ENCODE measurements around the gene KRT81.

DNA sequence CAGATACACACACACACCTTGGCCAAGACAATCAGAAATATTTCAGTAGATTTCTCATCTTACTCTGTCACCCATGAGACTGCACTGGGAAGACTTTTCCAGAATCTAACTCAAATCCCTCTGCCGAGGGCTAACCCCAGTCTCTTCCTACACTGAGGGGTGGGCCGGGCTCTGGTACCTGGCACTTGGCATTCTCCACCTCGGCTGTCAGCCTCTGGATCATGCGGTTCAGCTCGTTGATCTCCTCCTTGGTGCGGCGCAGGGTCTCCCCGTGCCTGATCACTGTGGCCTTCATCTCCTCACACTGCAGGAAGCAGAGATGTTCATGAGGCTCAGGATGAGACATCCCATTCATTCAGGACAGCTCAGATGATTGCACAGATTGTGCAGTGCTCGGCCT lies 25.0 kb upstream of the KRT81 start:
- TF ChIP-seq EP300 (conservative IDR thresholded peaks at IDR 0.05; ENCODE audit: poor library complexity, severe bottlenecking): no peak
- TF ChIP-seq, protein P1, sequence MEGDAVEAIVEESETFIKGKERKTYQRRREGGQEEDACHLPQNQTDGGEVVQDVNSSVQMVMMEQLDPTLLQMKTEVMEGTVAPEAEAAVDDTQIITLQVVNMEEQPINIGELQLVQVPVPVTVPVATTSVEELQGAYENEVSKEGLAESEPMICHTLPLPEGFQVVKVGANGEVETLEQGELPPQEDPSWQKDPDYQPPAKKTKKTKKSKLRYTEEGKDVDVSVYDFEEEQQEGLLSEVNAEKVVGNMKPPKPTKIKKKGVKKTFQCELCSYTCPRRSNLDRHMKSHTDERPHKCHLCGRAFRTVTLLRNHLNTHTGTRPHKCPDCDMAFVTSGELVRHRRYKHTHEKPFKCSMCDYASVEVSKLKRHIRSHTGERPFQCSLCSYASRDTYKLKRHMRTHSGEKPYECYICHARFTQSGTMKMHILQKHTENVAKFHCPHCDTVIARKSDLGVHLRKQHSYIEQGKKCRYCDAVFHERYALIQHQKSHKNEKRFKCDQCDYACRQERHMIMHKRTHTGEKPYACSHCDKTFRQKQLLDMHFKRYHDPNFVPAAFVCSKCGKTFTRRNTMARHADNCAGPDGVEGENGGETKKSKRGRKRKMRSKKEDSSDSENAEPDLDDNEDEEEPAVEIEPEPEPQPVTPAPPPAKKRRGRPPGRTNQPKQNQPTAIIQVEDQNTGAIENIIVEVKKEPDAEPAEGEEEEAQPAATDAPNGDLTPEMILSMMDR (IDR thresholded peaks at IDR 0.05; ENCODE audit: poor library complexity, severe bottlenecking): no peak
- TF ChIP-seq POLR2AphosphoS5 (IDR thresholded peaks at IDR 0.05): no peak
- no peak for TF ChIP-seq EZH2 (IDR thresholded peaks at IDR 0.05; ENCODE audit: borderline replicate concordance, insufficient read depth, low read length, poor library complexity, severe bottlenecking)
- TF ChIP-seq MXI1 (conservative IDR thresholded peaks at IDR 0.05; ENCODE audit: poor library complexity, severe bottlenecking): no peak
- TF ChIP-seq, protein P2, sequence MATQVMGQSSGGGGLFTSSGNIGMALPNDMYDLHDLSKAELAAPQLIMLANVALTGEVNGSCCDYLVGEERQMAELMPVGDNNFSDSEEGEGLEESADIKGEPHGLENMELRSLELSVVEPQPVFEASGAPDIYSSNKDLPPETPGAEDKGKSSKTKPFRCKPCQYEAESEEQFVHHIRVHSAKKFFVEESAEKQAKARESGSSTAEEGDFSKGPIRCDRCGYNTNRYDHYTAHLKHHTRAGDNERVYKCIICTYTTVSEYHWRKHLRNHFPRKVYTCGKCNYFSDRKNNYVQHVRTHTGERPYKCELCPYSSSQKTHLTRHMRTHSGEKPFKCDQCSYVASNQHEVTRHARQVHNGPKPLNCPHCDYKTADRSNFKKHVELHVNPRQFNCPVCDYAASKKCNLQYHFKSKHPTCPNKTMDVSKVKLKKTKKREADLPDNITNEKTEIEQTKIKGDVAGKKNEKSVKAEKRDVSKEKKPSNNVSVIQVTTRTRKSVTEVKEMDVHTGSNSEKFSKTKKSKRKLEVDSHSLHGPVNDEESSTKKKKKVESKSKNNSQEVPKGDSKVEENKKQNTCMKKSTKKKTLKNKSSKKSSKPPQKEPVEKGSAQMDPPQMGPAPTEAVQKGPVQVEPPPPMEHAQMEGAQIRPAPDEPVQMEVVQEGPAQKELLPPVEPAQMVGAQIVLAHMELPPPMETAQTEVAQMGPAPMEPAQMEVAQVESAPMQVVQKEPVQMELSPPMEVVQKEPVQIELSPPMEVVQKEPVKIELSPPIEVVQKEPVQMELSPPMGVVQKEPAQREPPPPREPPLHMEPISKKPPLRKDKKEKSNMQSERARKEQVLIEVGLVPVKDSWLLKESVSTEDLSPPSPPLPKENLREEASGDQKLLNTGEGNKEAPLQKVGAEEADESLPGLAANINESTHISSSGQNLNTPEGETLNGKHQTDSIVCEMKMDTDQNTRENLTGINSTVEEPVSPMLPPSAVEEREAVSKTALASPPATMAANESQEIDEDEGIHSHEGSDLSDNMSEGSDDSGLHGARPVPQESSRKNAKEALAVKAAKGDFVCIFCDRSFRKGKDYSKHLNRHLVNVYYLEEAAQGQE (IDR thresholded peaks at IDR 0.05; ENCODE audit: borderline replicate concordance): no peak
- no peak for TF ChIP-seq RAD21 (conservative IDR thresholded peaks at IDR 0.05)
- TF ChIP-seq SMC3 (conservative IDR thresholded peaks at IDR 0.05; ENCODE audit: poor library complexity): no peak
- TF ChIP-seq TAF1 (IDR thresholded peaks at IDR 0.05; ENCODE audit: low read depth): no peak
